HG02678 (cell line): ENCODE results near the gene C1QBP.
"Not testable (repeated sequence)": the region's sequence is repeated elsewhere in the genome, so short reads cannot be mapped to it uniquely, and the experiment has no call there.

ENCODE experiments used
- ATAC-seq: cut with Tn5 transposase; IDR thresholded peaks from one replicate; pipeline ENCODE4 v1.9.1; 2021; ENCODE audit warnings: mild to moderate bottlenecking, moderate library complexity; ENCODE audit not compliant: unreplicated experiment

The C1QBP gene

GRCh38 chr17:5438716-5439445, at the start of gene C1QBP:
Gene C1QBP, minus strand, starts transcription at chr17:5439155. Its CDS starts 82 bp downstream, at chr17:5439073.
- ATAC-seq: peak; percentile 87

GRCh38 chr17:5488752-5489151, 49.8 kb upstream of the C1QBP start:
- ATAC-seq: no peak

DNA sequence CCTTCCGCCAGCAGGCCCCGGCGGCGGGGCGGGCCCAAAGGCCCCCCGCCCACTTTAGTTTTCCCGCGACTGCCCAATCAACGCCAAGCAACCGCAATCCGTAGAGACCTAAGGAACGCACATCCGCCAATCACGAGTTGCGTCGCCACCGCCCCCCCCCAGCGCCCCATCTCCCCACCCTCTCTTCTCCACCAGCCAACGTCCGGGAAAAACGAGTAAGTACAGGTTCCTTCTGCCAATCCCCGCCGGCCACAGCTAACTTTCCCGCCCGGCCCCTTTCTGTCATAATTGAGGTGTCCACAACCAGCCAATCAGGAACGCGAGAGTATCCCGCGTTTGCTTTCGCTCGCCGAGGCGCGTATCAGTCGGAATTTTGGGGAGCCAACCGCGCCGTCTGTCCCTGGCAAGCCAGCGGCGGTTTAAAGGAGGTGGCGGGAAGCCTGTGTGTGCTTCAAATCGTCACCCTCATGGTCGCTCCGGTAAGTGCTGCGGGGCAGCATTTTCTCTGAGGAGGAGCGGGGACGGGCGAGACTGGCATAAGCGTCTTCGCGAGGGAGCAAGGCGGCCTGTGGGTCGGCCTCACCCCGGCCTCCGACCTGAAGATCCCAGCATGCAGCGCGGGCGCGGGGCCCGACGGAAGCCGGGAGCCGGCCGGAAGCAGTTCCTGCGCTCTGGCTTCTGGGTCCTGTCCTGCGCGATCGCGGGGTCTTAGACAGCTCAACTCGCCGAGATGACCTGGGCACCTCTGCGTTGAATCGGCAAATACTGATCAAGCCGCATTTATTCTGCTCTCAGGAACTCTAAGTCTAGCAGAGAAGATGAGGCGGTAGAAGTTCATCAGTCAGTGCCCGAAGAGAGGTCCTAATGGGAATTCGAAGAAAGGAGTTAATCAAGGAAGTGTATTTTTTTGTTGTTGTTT, 47.5 kb upstream of the C1QBP start, which contains the start of gene MIS12:
MIS12 (plus strand) TSS at position 361 of the 919 bp plus-strand sequence. CDS start 2,297 bp downstream, outside the sequence.
- peak; percentile 87 for ATAC-seq

DNA sequence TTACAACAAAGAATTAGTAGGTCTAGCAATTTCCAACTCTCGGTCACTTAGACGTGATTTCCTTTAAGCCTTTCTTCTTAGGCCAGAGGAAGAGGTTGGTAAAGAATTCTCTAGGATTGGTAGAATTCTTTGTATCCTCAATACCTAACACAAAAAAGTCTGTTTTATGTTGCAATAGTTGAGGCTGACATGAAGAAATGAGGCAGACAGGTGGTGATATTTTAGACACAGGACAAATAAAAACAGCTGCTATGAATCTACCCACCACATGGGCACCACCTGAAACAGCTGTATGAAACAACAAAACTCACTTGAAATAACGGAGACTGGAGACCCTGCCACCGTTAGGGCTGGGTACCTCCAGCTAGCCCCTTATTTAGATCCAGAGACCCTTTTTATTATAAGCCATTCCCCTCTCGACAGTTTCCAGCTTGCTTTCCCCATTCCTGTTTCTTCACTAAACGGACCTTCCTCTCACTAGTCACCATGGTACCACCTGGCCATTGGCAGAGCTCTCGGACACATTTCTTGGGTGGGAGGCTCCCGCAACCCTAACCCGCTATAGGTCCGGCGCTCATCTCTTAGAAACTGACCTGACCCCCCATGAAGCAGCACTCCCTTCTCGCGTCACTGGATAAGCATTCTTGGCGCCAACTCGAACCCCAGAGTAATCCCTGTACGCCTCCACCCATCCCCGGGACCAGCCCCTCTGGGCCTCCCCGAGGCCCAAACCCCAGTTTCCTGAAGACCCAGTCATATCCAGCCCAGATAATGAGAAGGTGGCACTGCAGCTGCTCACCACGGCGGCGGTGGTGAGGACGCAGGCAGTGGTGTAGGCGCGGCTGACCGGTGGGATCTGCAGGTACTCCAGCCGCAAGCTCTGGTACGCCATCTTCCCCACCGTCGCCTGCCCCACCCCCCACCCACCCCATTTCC, 46.6 kb upstream of the C1QBP start, which contains the start of gene DERL2:
DERL2 (minus strand) TSS at position 909 of the 936 bp plus-strand sequence; CDS start at position 892, 17 bp downstream.
- peak; percentile 15 for ATAC-seq

DNA sequence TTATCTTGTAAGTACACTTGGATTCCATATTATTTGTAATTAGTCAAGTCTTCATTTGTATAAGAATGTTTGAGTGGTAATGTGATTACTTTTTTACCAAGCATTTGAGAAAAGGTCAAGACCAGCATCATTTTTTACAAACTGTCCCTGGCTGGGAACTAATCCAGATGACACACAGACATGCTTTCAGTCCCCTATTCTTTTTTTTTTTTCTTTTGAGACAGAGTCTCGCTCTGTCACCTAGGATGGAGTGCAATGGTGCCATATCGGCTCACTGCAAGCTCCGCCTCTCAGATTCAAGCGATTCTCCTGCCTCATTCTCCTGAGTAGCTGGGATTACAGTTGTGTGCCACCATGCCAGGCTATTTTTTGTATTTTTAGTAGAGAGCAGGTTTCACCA, 42.5 kb upstream of the C1QBP start:
- ATAC-seq: no peak

- no peak for ATAC-seq
Observed at GRCh38 chr17:5480962-5481361, 42.0 kb upstream of the C1QBP start.

DNA sequence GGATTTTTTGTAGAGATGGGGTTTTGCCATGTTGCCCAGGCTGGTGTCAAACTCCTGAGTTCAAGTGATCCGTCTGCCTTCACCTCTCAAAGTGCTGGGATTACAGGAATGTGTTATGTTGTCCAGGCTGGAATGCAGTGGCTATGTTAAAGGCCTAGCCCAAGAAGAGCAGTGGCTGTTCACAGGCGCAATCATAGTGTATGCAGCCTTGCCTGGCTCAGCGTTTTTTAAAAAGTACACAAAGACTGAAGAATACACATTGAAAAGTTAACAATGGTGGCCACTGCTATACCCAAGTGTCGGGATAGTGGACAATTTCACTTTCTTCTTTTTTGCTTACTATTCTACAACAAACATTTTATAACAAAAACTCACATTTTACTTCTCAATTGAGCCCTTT, 40.0 kb upstream of the C1QBP start:
- ATAC-seq: no peak

GRCh38 chr17:5473906-5474305, 35.0 kb upstream of the C1QBP start:
- no peak for ATAC-seq

DNA sequence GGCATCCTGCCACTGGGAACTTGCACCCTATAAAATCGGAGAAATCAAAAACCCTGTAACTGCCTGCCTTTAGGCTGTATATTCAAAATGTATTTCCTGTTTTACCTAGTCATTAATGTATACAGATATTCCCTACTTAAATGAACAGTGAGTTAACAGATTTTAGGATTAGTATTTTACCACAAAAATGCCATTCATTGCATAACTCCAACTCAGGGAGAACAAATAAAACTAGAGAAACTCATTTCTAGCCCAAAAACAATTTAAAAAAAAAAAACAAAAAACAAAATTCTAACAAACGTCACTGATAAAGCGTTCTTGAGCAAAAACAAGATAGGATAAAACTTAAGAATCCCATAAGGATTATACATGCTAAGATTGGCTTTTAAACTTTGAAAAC, 33.6 kb upstream of the C1QBP start:
- ATAC-seq: no peak

DNA sequence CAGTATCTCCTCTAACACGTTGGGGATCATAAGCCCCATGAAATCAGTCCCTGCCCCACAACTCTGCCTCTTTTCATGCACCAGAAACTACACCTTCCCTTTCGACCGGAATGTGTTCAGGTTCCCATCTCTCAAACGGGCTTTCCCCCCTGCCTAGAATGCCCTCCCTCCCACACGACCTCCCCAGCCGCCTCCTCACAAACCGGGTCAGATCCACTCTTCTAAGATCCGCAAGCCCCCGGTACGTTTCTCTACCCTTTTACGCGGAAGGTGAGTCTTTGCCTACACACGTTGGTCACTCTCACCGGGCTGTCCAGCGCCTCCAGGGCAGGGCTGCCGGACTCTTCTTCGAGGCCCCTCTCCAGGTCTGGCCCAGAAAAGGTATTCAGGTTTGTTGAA, 29.1 kb upstream of the C1QBP start:
- ATAC-seq: no peak

GRCh38 chr17:5467416-5467815, 28.5 kb upstream of the C1QBP start:
- ATAC-seq: no peak

DNA sequence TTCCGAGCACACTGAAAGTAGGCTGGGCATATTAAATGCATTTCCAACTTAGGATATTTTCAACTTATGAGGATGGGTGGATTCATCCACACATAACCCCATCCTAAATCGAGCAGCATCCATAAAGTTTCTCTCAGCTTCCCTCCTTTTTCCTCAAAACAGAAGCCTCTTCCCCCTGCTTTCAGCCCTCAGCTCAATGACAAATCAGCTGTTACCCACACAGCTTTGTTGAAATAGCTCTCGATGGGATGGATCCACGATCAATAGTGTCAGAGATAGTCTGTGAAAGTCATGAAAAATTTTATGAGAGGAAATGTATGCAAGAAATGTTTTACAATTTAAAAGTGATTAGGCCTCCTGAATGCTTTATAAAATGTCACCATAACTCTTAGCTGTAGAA, 27.3 kb upstream of the C1QBP start:
- no peak for ATAC-seq

- ATAC-seq: no peak
Observed at GRCh38 chr17:5464717-5465507, 26.0 kb upstream of the C1QBP start.

DNA sequence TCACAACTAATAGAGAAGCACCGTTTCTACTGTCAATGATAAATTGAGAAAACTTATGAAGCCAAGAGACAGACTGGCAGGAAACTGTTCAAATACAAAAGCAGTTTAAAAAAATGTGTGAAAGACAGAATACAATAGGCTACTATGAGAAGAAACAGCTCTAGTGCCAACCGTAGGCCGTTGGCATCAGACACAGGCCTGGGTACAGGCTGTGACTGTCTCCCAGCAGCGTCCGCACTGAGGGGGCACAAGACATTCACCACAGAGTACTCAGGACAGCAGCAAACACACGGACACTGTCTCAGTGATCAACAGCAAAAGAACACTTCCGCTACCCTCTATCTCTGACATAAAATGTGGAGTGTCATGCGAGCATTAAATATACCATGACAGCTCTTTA, 7.8 kb upstream of the C1QBP start:
- no peak for ATAC-seq

GRCh38 chr17:5444209-5444608, 5.3 kb upstream of the C1QBP start:
- ATAC-seq: no peak

- no peak for ATAC-seq
Observed at GRCh38 chr17:5443728-5444127, 4.8 kb upstream of the C1QBP start.

DNA sequence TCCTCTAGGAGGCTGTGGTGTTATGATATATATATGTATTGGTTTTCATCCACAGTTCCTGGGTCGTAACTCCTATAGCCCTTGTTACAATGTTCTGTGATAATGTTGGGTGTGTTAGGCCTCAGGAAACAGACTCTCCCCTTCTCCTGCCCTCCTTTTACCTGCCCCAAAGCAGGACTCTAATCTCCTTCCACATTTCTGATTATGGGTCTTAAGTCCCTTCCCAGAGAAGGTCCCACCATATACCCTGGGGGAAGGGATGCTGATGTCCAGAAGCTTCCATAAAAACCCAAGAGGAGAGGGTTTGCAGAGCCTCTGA, 450 bp upstream of the C1QBP start:
- no peak for ATAC-seq

GRCh38 chr17:5437721-5438317, 1.1 kb downstream of the C1QBP start:
- no peak for ATAC-seq

DNA sequence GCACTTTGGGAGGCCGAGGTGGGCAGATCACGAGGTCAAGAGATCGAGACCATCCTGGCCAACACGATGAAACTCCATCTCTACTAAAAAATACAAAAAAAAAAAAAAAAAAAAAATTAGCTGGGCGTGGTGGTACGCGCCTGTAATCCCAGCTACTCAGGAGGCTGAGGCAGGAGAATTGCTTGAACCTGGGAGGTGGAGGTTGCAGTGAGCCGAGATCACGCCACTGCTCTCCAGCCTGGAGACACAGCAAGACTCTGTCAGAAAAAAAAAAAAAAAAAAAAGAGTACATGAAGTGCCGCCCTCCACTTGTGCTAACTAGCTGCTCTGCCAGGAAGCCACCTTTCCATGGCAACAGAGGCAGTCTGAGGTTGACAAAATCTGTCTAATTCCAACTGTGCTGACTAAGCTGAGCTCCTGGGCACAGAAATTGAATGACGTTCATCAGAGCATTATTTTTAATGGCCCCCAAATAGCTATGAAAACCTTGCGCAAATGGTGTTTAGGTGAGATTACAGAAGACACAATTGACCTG, 3.1 kb downstream of the C1QBP start:
- not testable (repeated sequence) for ATAC-seq
